Epithelial cell of proximal tubule (primary cell): Measurements from ENCODE around the gene SHISAL2A. TPM values are rescaled to one million over a fixed set of nuclear protein-coding genes. Genes with fewer than 3 reads are reported as not detected.

Experiments
- total RNA-seq: library from RNA; depleted of rRNA; stranded (reverse); fragments of >200 nt; gene quantifications from 2 replicates; pipeline ENCODE4 v1.2.3, GENCODE V29; 2015

The SHISAL2A gene
- total RNA-seq, 1 donor from 2014 or later: 0.17 TPM

Other genes with a start within 250 kb of the SHISAL2A start
- gene ORC1, start 228.7 kb upstream of the SHISAL2A start, total RNA-seq: 13.0 and 30.1 TPM in 2 replicates
- 14.0 and 16.3 TPM in 2 replicates for gene PRPF38A, start 228.6 kb upstream of the SHISAL2A start, total RNA-seq
- 17.5 and 18.7 TPM in 2 replicates for gene TUT4, start 80.1 kb upstream of the SHISAL2A start, total RNA-seq
- 35.1 and 39.8 TPM in 2 replicates for gene GPX7, start 30.8 kb upstream of the SHISAL2A start, total RNA-seq
- 11.7 and 14.8 TPM in 2 replicates for gene COA7, start 65.2 kb downstream of the SHISAL2A start, total RNA-seq
- gene ZYG11B, start 93.3 kb downstream of the SHISAL2A start, total RNA-seq: 17.9 and 21.8 TPM in 2 replicates
- gene ZYG11A, start 209.6 kb downstream of the SHISAL2A start, total RNA-seq: 0.86 and 3.3 TPM in 2 replicates